Upper lobe of right lung (tissue), 1 donor: ENCODE results near the gene SIPA1L3. TPM values are rescaled to one million over a fixed set of nuclear protein-coding genes. Genes with fewer than 3 reads are reported as not detected.

Source experiments
- ATAC-seq: fragments of 200-7000 bp; cut with Tn5 transposase; one replicate; pipeline ENCODE4 v1.9.1; 2020; ENCODE audit warnings: mild to moderate bottlenecking, moderate library complexity
- DNase-seq: peaks from one replicate; pipeline ENCODE4 v3.0.0-alpha.2; 2020
- H3K27ac ChIP-seq: fragments of 200-600 bp; one replicate; pipeline ENCODE4 v1.8.0; 2022
- H3K27me3 ChIP-seq: fragments of 200-600 bp; one replicate; pipeline ENCODE4 v1.8.0; 2022; ENCODE audit warnings: mild to moderate bottlenecking
- H3K36me3 ChIP-seq: fragments of 200-600 bp; one replicate; pipeline ENCODE4 v1.8.0; 2022
- H3K4me1 ChIP-seq: fragments of 200-600 bp; one replicate; pipeline ENCODE4 v1.8.0; 2022
- H3K4me3 ChIP-seq: fragments of 200-600 bp; one replicate; pipeline ENCODE4 v1.8.0; 2022; ENCODE audit warnings: mild to moderate bottlenecking
- H3K9me3 ChIP-seq: fragments of 200-600 bp; one replicate; pipeline ENCODE4 v1.8.0; 2022
- CTCF ChIP-seq: fragments of 200-600 bp; IDR thresholded peaks from one replicate; pipeline ENCODE4 v1.8.0; 2022; ENCODE audit warnings: antibody characterized with exemption
- intact Hi-C: fragments of 100-400 bp; cut with DNase I; formaldehyde crosslinking; loops from one replicate; pipeline ENCODE4 v1.11.0; 2022
- total RNA-seq: library from RNA; stranded (reverse); fragmentation: NEBNext Ultra II Directional; extraction: Animal tissue kit (Norgen Biotek cat#: 25700); gene quantifications from one replicate; pipeline ENCODE4 v1.2.1, GENCODE V29; 2021
- donor health status: DM: no; HTN: yes; CAD: no; lungs with severe emphysema.

The SIPA1L3 gene
- total RNA-seq, 1 donor from 2014 or later: 66.3 TPM

GRCh38 chr19:38206006-38206745 is 299.2 kb downstream of the SIPA1L3 start:
- Histone ChIP-seq H3K4me3 (no peak overlapping the region), H3K9me3 (no peaks in the 10 kb centered on the region), H3K4me1 (peaks cover 22% of the 10 kb centered on the region), H3K27ac (no peak overlapping the region), H3K27me3 (peaks cover 9% of the 10 kb centered on the region), H3K36me3 (peaks cover 23% of the 10 kb centered on the region)
- no peak for DNase-seq
- TF ChIP-seq CTCF: no peak
- ATAC-seq: no peak
- intact Hi-C loops: no loop called here

- intact Hi-C loops: no loop called here
- Histone ChIP-seq H3K27me3 (peaks cover 16% of the 10 kb centered on the region), H3K27ac (no peak overlapping the region), H3K36me3 (peaks cover 23% of the 10 kb centered on the region), H3K9me3 (no peaks in the 10 kb centered on the region), H3K4me1 (peaks cover 25% of the 10 kb centered on the region), H3K4me3 (no peak overlapping the region)
- no peak for TF ChIP-seq CTCF
- DNase-seq: no peak
- no peak for ATAC-seq
Observed at GRCh38 chr19:38206928-38207327, 299.9 kb downstream of the SIPA1L3 start.

GRCh38 chr19:38207543-38207942 is 300.5 kb downstream of the SIPA1L3 start:
- intact Hi-C loops: no loop called here
- DNase-seq: no peak
- no peak overlapping the region for H3K27ac ChIP-seq
- TF ChIP-seq CTCF: no peak
- H3K36me3 ChIP-seq: peaks cover 23% of the 10 kb centered on the region
- no peaks in the 10 kb centered on the region for H3K9me3 ChIP-seq
- H3K4me1 ChIP-seq: peaks cover 25% of the 10 kb centered on the region
- H3K27me3 ChIP-seq: peaks cover 17% of the 10 kb centered on the region
- no peak overlapping the region for H3K4me3 ChIP-seq
- no peak for ATAC-seq

GRCh38 chr19:38208571-38208970 is 301.6 kb downstream of the SIPA1L3 start:
- ATAC-seq (no peak), DNase-seq (no peak)
- Histone ChIP-seq H3K4me1 (peaks cover 25% of the 10 kb centered on the region), H3K9me3 (no peaks in the 10 kb centered on the region), H3K4me3 (no peak overlapping the region), H3K36me3 (peaks cover 19% of the 10 kb centered on the region), H3K27me3 (peaks cover 17% of the 10 kb centered on the region), H3K27ac (no peak overlapping the region)
- intact Hi-C loops: no loop called here
- TF ChIP-seq CTCF: no peak

- no peak for ATAC-seq
Observed at GRCh38 chr19:38209152-38209551, 302.1 kb downstream of the SIPA1L3 start.

More at GRCh38 chr19:38209152-38209551, 302.1 kb downstream of the SIPA1L3 start:
- H3K36me3 ChIP-seq: peaks cover 19% of the 10 kb centered on the region
- intact Hi-C loops: no loop called here
- H3K4me3 ChIP-seq: no peak overlapping the region
- H3K27me3 ChIP-seq: peaks cover 17% of the 10 kb centered on the region
- H3K4me1 ChIP-seq: peaks cover 25% of the 10 kb centered on the region
- no peak for DNase-seq
- H3K27ac ChIP-seq: no peak overlapping the region
- TF ChIP-seq CTCF: no peak
- H3K9me3 ChIP-seq: no peaks in the 10 kb centered on the region
